Stimulated activated naive CD8-positive, alpha-beta T cell treated with anti-CD3 and anti-CD28 coated beads, Interleukin-15, Interleukin-2, amounts not matched to agents 100 ng/mL and 50 ng/mL, for 24 hours (primary cell): Measurements from ENCODE around the gene KHDRBS2.

Source experiments
- H3K27ac Mint-ChIP-seq: one replicate; pipeline ENCODE4 v1.8.0; 2021; ENCODE audit warnings: mild to moderate bottlenecking, mixed read lengths
- H3K27me3 Mint-ChIP-seq: one replicate; pipeline ENCODE4 v1.8.0; 2021; ENCODE audit warnings: mixed read lengths
- H3K36me3 Mint-ChIP-seq: one replicate; pipeline ENCODE4 v1.8.0; 2021; ENCODE audit warnings: low read depth, mixed read lengths
- H3K4me1 Mint-ChIP-seq: one replicate; pipeline ENCODE4 v1.8.0; 2021; ENCODE audit warnings: low read depth, mixed read lengths
- H3K4me3 Mint-ChIP-seq: one replicate; pipeline ENCODE4 v1.8.0; 2021; ENCODE audit warnings: mild to moderate bottlenecking, mixed read lengths
- H3K9me3 Mint-ChIP-seq: one replicate; pipeline ENCODE4 v1.8.0; 2021; ENCODE audit warnings: mixed read lengths

Gene KHDRBS2

GRCh38 chr6:61755739-61756138, 530.3 kb downstream of the KHDRBS2 start:
- H3K27ac Mint-ChIP-seq: no peak overlapping the region
- no peak overlapping the region for H3K4me3 Mint-ChIP-seq
- H3K4me1 Mint-ChIP-seq: no peaks in the 10 kb centered on the region
- no peaks in the 10 kb centered on the region for H3K36me3 Mint-ChIP-seq
- H3K27me3 Mint-ChIP-seq: no peaks in the 10 kb centered on the region
- H3K9me3 Mint-ChIP-seq: peaks cover 8% of the 10 kb centered on the region

GRCh38 chr6:61751986-61752385, 534.0 kb downstream of the KHDRBS2 start:
- H3K36me3 Mint-ChIP-seq: no peaks in the 10 kb centered on the region
- H3K27me3 Mint-ChIP-seq: no peaks in the 10 kb centered on the region
- no peak overlapping the region for H3K4me3 Mint-ChIP-seq
- peaks cover 8% of the 10 kb centered on the region for H3K9me3 Mint-ChIP-seq
- no peak overlapping the region for H3K27ac Mint-ChIP-seq
- H3K4me1 Mint-ChIP-seq: no peaks in the 10 kb centered on the region

GRCh38 chr6:61745994-61746393, 540.0 kb downstream of the KHDRBS2 start:
- Mint-ChIP-seq H3K36me3 (no peaks in the 10 kb centered on the region), H3K27me3 (no peaks in the 10 kb centered on the region), H3K9me3 (peaks cover 4% of the 10 kb centered on the region), H3K4me3 (no peak overlapping the region), H3K4me1 (no peaks in the 10 kb centered on the region), H3K27ac (no peak overlapping the region)

GRCh38 chr6:61711849-61712248, 574.2 kb downstream of the KHDRBS2 start:
- H3K9me3 Mint-ChIP-seq: peaks cover 16% of the 10 kb centered on the region
- H3K36me3 Mint-ChIP-seq: no peaks in the 10 kb centered on the region
- H3K4me1 Mint-ChIP-seq: no peaks in the 10 kb centered on the region
- no peak overlapping the region for H3K27ac Mint-ChIP-seq
- no peak overlapping the region for H3K4me3 Mint-ChIP-seq
- no peaks in the 10 kb centered on the region for H3K27me3 Mint-ChIP-seq

GRCh38 chr6:61688165-61688564, 597.9 kb downstream of the KHDRBS2 start:
- Mint-ChIP-seq H3K4me3 (no peak overlapping the region), H3K4me1 (no peaks in the 10 kb centered on the region), H3K27ac (no peak overlapping the region), H3K9me3 (peaks cover 9% of the 10 kb centered on the region), H3K27me3 (no peaks in the 10 kb centered on the region), H3K36me3 (no peaks in the 10 kb centered on the region)

GRCh38 chr6:61682562-61682961, 603.5 kb downstream of the KHDRBS2 start:
- Mint-ChIP-seq H3K27ac (no peak overlapping the region), H3K4me3 (no peak overlapping the region), H3K36me3 (no peaks in the 10 kb centered on the region), H3K27me3 (no peaks in the 10 kb centered on the region), H3K4me1 (no peaks in the 10 kb centered on the region), H3K9me3 (peaks cover 5% of the 10 kb centered on the region)

GRCh38 chr6:61679625-61680024, 606.4 kb downstream of the KHDRBS2 start:
- H3K9me3 Mint-ChIP-seq: peaks cover 5% of the 10 kb centered on the region
- no peaks in the 10 kb centered on the region for H3K36me3 Mint-ChIP-seq
- H3K27me3 Mint-ChIP-seq: no peaks in the 10 kb centered on the region
- H3K4me3 Mint-ChIP-seq: no peak overlapping the region
- no peak overlapping the region for H3K27ac Mint-ChIP-seq
- H3K4me1 Mint-ChIP-seq: no peaks in the 10 kb centered on the region

GRCh38 chr6:61675734-61676133, 610.3 kb downstream of the KHDRBS2 start:
- Mint-ChIP-seq H3K9me3 (no peaks in the 10 kb centered on the region), H3K27me3 (no peaks in the 10 kb centered on the region), H3K27ac (no peak overlapping the region), H3K4me1 (no peaks in the 10 kb centered on the region), H3K36me3 (no peaks in the 10 kb centered on the region), H3K4me3 (no peak overlapping the region)

- Mint-ChIP-seq H3K9me3 (peaks cover 9% of the 10 kb centered on the region), H3K36me3 (no peaks in the 10 kb centered on the region), H3K4me1 (no peaks in the 10 kb centered on the region), H3K4me3 (no peak overlapping the region), H3K27me3 (no peaks in the 10 kb centered on the region), H3K27ac (no peak overlapping the region)
Measured at GRCh38 chr6:61649845-61650244, 636.2 kb downstream of the KHDRBS2 start.

- no peaks in the 10 kb centered on the region for H3K27me3 Mint-ChIP-seq
- H3K36me3 Mint-ChIP-seq: no peaks in the 10 kb centered on the region
- peaks cover 10% of the 10 kb centered on the region for H3K9me3 Mint-ChIP-seq
- H3K4me3 Mint-ChIP-seq: no peak overlapping the region
- no peaks in the 10 kb centered on the region for H3K4me1 Mint-ChIP-seq
- no peak overlapping the region for H3K27ac Mint-ChIP-seq
Measured at GRCh38 chr6:61640463-61640862, 645.6 kb downstream of the KHDRBS2 start.
